HCT116 (cell line): ENCODE measurements around the gene THRA. TPM values are rescaled to one million over a fixed set of nuclear protein-coding genes. Genes with fewer than 3 reads are reported as not detected.

Experiments used
- ATAC-seq: fragments of 200-7000 bp; cut with Tn5 transposase; 2 replicates; pipeline ENCODE4 v1.9.1; 2020; ENCODE audit warnings: mild to moderate bottlenecking, moderate library complexity
- Bru-seq: library from RNA; stranded (reverse); fragments of 400-500 nt; gene quantifications from one replicate; lab custom pipeline; 2021; lab: Mats Ljungman, UMichigan
- BruChase-seq, 2 experiments: library from RNA; stranded (reverse); fragments of 400-500 nt; gene quantifications; one replicate each; lab custom pipeline; 2021; lab: Mats Ljungman, UMichigan
- BruUV-seq: library from RNA; stranded (reverse); fragments of 400-500 nt; replicated peaks from 2 replicates; lab custom pipeline; 2021; lab: Mats Ljungman, UMichigan
- CTCF ChIA-PET: fragments of 300-600 bp; sonication (Branson Sonifier 250); formaldehyde crosslinking; loops from one replicate; lab custom pipeline; 2021; ENCODE audit warnings: antibody characterized with exemption; lab: Charles Lee
- POLR2A ChIA-PET: fragments of 300-600, 350-600 bp; sonication (Branson Sonifier 250); formaldehyde crosslinking; loops from one replicate; lab custom pipeline; 2021; ENCODE audit warnings: antibody characterized with exemption; lab: Charles Lee
- RAD21 ChIA-PET, 2 experiments: fragments of 300-600 bp; sonication (Branson Sonifier 250); formaldehyde crosslinking; loops; one replicate each; lab custom pipeline; 2023; ENCODE audit warnings: low total read pairs in 2 of 2; ENCODE audit not compliant: uncharacterized antibody in 2 of 2, unreplicated experiment in 2 of 2, low non-redundant PET in 1 of 2; lab: Charles Lee
- DNase-seq: peaks from one replicate; pipeline ENCODE4 v3.0.0-alpha.2; 2010; ENCODE audit warnings: low read depth, low spot score
- H2AFZ ChIP-seq: fragments of 200-600 bp; shearing (Covaris generic), sonication (generic); 2 replicates; pipeline ENCODE4 v1.6.1; 2017; ENCODE audit warnings: low read depth, mixed run types, mixed read lengths, antibody characterized with exemption, low read length; ENCODE audit not compliant: poor library complexity, severe bottlenecking
- H3K27ac ChIP-seq: 2 replicates; pipeline ENCODE4 v1.5.1; 2012; ENCODE audit warnings: low read depth, low read length
- H3K27me3 ChIP-seq: fragments of 200-600 bp; sonication (generic); 2 replicates; pipeline ENCODE4 v1.6.1; 2016; ENCODE audit warnings: mixed run types, low read length, mixed read lengths; ENCODE audit not compliant: insufficient read depth
- H3K36me3 ChIP-seq, 2 experiments: fragments of 200-500 bp in 1 of 2; fragments of 200-600 bp in 1 of 2; sonication (Bioruptor generic) in 1 of 2; sonication (generic) in 1 of 2; 2 replicates each; pipeline versions ENCODE4 v1.5.1 to v1.6.1; 2014 to 2016; ENCODE audit warnings: low read length in 2 of 2, inconsistent platforms in 1 of 2, mixed read lengths in 1 of 2, mixed run types in 1 of 2; ENCODE audit not compliant: insufficient read depth in 2 of 2, control insufficient read depth in 1 of 2
- H3K4me1 ChIP-seq, 2 experiments: fragments of 200-600 bp in 1 of 2; sonication (generic) in 1 of 2; 2 replicates each; pipeline versions ENCODE4 v1.5.1 to v1.6.1; 2012 to 2017; ENCODE audit warnings: low read length in 2 of 2, inconsistent platforms in 1 of 2, mild to moderate bottlenecking in 1 of 2, mixed read lengths in 1 of 2, mixed run types in 1 of 2, moderate library complexity in 1 of 2; ENCODE audit not compliant: insufficient read depth in 2 of 2, control insufficient read depth in 1 of 2
- H3K4me2 ChIP-seq: fragments of 200-600 bp; sonication (generic); 2 replicates; pipeline ENCODE4 v1.6.1; 2017; ENCODE audit warnings: mixed run types, low read length, mixed read lengths
- H3K4me3 ChIP-seq, 2 experiments: fragments of 200-600 bp in 1 of 2; sonication (generic) in 1 of 2; replicated peaks in 1 of 2; 2 replicates each; pipeline ENCODE4 v1.5.1; 2011 to 2016; ENCODE audit warnings: low read length in 2 of 2, control low read depth in 1 of 2, low read depth in 1 of 2, mild to moderate bottlenecking in 1 of 2, mixed read lengths in 1 of 2, mixed run types in 1 of 2
- H3K79me2 ChIP-seq: fragments of 200-600 bp; sonication (generic); 2 replicates; pipeline ENCODE4 v1.6.1; 2017; ENCODE audit warnings: mild to moderate bottlenecking, mixed run types, low read length, moderate library complexity, mixed read lengths; ENCODE audit not compliant: insufficient read depth
- H3K9ac ChIP-seq: fragments of 200-600 bp; sonication (generic); 2 replicates; pipeline ENCODE4 v1.6.1; 2016; ENCODE audit warnings: low read length, mixed read lengths
- H3K9me2 ChIP-seq: fragments of 200-600 bp; sonication (generic), shearing (Covaris generic); 2 replicates; pipeline ENCODE4 v1.6.1; 2017; ENCODE audit warnings: mixed run types, mild to moderate bottlenecking, moderate library complexity; ENCODE audit not compliant: insufficient read depth
- H3K9me3 ChIP-seq, 2 experiments: fragments of 200-500 bp in 1 of 2; fragments of 200-600 bp in 1 of 2; sonication (Bioruptor generic) in 1 of 2; sonication (generic) in 1 of 2; 2 replicates each; pipeline ENCODE4 v1.6.1; 2014 to 2017; ENCODE audit warnings: low read length in 2 of 2, mixed read lengths in 2 of 2, inconsistent platforms in 1 of 2, low read depth in 1 of 2, mild to moderate bottlenecking in 1 of 2, mixed run types in 1 of 2, moderate library complexity in 1 of 2; ENCODE audit not compliant: control insufficient read depth in 1 of 2, insufficient read depth in 1 of 2
- H4K20me1 ChIP-seq: fragments of 200-600 bp; sonication (generic), shearing (Covaris generic); 2 replicates; pipeline ENCODE4 v1.6.1; 2017; ENCODE audit warnings: mixed run types, mild to moderate bottlenecking, moderate library complexity; ENCODE audit not compliant: insufficient read depth
- CBX3 ChIP-seq: IDR thresholded peaks from 2 replicates; pipeline ENCODE4 v1.6.1; 2012; ENCODE audit warnings: low read depth
- CEBPB ChIP-seq: IDR thresholded peaks from 2 replicates; pipeline ENCODE4 v1.6.1; 2012; ENCODE audit warnings: low read depth
- EGR1 ChIP-seq: IDR thresholded peaks from 2 replicates; pipeline ENCODE4 v1.6.1; 2012; ENCODE audit warnings: low read depth
- EZH2 ChIP-seq: fragments of 200-600 bp; sonication (generic); IDR thresholded peaks from 2 replicates; pipeline ENCODE4 v1.6.1; 2017; ENCODE audit warnings: antibody characterized with exemption, mixed run types
- EZH2phosphoT487 ChIP-seq: fragments of 200-600 bp; IDR thresholded peaks from 2 replicates; pipeline ENCODE4 v1.6.1; 2018; ENCODE audit warnings: antibody characterized with exemption, borderline replicate concordance
- JUND ChIP-seq: IDR thresholded peaks from 2 replicates; pipeline ENCODE4 v1.6.1; 2012
- POLR2A ChIP-seq: IDR thresholded peaks from 2 replicates; pipeline ENCODE4 v1.7.0; 2011; ENCODE audit warnings: borderline replicate concordance; ENCODE audit not compliant: insufficient read depth, insufficient read length; ENCODE audit errors: extremely low read depth
- POLR2AphosphoS5 ChIP-seq: IDR thresholded peaks from 2 replicates; pipeline ENCODE4 v1.6.1; 2011; ENCODE audit warnings: mild to moderate bottlenecking, low read depth, low read length, moderate library complexity
- YY1 ChIP-seq: IDR thresholded peaks from 2 replicates; pipeline ENCODE4 v1.6.1; 2011; ENCODE audit warnings: low read length, low read depth, moderate library complexity, mild to moderate bottlenecking; ENCODE audit not compliant: insufficient replicate concordance; ENCODE audit errors: extremely low read depth
- ZFX ChIP-seq: fragments of 450-650 bp; IDR thresholded peaks from 2 replicates; pipeline ENCODE4 v1.6.1; 2017
- ZNF274 ChIP-seq: fragments of 200-500 bp; sonication (Bioruptor generic); IDR thresholded peaks from 2 replicates; pipeline ENCODE4 v1.6.1; 2014; ENCODE audit warnings: mild to moderate bottlenecking, low read depth, low read length, inconsistent platforms
- intact Hi-C: fragments of 100-400 bp; cut with micrococcal nuclease; formaldehyde crosslinking; loops from 2 replicates; pipeline ENCODE4 v1.10.0; 2022
- long read RNA-seq: library from polyadenylated mRNA; unstranded; transcript quantifications from one replicate; pipeline ENCODE4 v2.0.0, GENCODE V29; 2021; ENCODE audit not compliant: unreplicated experiment
- polyA plus RNA-seq: library from polyadenylated mRNA; unstranded; fragments of >200 nt; gene quantifications from 2 replicates; pipeline ENCODE4 v1.2.1, GENCODE V29; 2012; ENCODE audit warnings: missing spikeins
- total RNA-seq: library from RNA; stranded (reverse); gene quantifications from one replicate; pipeline ENCODE4 v1.2.1, GENCODE V29; 2021; ENCODE audit not compliant: unreplicated experiment
- TF ChIP-seq, protein P1 (sequence below): IDR thresholded peaks from 2 replicates; pipeline ENCODE4 v1.6.1; 2012

Gene THRA
- 23.3 TPM for total RNA-seq
- polyA plus RNA-seq, result 20.3 and 21.1 TPM in 2 replicates
- Bru-seq, nascent RNA, result percentile 45 among the genes with signal in this experiment
- percentile 49 among the genes with signal in this experiment for BruChase-seq, experiment 1, labeled RNA remaining after a 6-hour chase
- percentile 52 among the genes with signal in this experiment for BruChase-seq, experiment 2, labeled RNA remaining after a 2-hour chase
- long read RNA-seq, transcript THRA-201 (10 exons, 2,538 nt), result major isoform, 8 of 27 reads
- long read RNA-seq, partial matches to known transcripts, result 6 of 27 reads
- long read RNA-seq, other reads (novel, unspliced or antisense), result 12 of 27 reads

DNA sequence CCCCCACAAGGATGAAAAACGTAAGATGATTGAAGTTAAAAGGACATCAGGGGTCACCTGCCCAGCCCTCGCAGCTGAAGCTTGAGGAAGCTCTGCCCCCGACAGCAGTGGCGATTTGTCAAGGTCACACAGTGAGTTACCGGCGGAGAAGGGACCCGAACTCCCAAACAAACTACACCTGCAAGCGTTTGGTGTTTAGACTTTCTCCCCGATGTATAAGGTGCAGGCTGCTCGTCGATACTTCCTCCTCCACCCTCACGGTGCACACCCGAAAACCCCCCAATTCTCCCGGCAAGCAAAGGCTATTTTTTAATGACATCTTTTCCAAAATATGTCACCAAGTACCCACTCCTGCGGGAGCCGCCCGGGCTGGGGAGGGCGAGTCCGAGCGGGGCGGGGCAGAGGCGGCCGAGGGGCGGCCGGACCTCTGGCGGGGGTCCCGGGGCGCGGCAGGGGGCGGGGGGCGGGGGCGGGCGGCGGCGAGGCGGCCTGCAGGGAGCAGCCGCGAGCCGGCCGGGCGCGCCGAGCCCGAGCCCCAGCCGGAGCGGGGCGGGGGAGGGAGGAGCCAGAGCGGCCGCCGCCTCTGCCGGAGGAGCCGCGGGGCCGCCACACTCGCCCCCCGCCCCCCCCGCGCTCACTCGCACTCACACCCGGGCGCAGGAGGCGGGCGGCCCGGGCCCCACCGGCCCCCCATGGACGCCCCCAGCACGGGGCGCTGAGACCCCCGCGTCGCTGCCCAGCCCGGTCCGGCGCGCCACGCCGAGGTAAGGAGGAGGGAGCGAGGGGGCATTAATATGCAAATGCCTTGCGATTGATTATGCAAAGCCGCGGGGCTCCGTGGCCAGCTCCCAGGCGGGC is at the start of gene THRA:
Gene THRA (plus strand): TSS at position 637 of the 858 bp plus-strand sequence. CDS start 11,524 bp downstream, outside the sequence.
- peak within 1 kb of the TSS; percentile 82 for H3K9ac ChIP-seq
- H3K4me3 ChIP-seq, result peak within 1 kb of the TSS; percentile 81 to 92
- no peaks in the 10 kb centered on the region for H4K20me1 ChIP-seq
- intact Hi-C loops, result no loop called here
- H3K4me2 ChIP-seq, result peak within 1 kb of the TSS; percentile 96
- no TSS peak for BruUV-seq
- no peaks in the 10 kb centered on the region for H3K27me3 ChIP-seq
- H3K79me2 ChIP-seq, result no peaks in the 10 kb centered on the region
- peak within 1 kb of the TSS; percentile 88 for H3K27ac ChIP-seq
- ATAC-seq (peak; percentile 88), DNase-seq (no peak)
- peak within 1 kb of the TSS; percentile 78 for H2AFZ ChIP-seq
- no peaks in the 10 kb centered on the region for H3K36me3 ChIP-seq
- CTCF ChIA-PET, result interaction anchor here (0.6 to 1.0 kb wide), 2 partner anchors 13 to 37 kb away, joined by 3 to 7 read pairs; no protein-coding TSS in a partner anchor
- no peaks in the 10 kb centered on the region for H3K9me3 ChIP-seq
- RAD21 ChIA-PET, result interaction anchor here in 1 of 2 experiments (0.9 kb wide), 1 partner anchor 49 kb away, joined by 3 read pairs; no protein-coding TSS in a partner anchor
- TF ChIP-seq POLR2AphosphoS5, result peak; percentile 32; the same call in 1 of the 2 replicates
- TF ChIP-seq YY1, result no peak
- H3K9me2 ChIP-seq, result no peaks in the 10 kb centered on the region
- peaks cover 27 to 37% of the 10 kb centered on the region in 2 experiments for H3K4me1 ChIP-seq
- POLR2A ChIA-PET, result interaction anchor here (0.9 to 1.9 kb wide), 2 partner anchors 9 to 37 kb away, joined by 5 to 6 read pairs; partner anchors contain the start of gene NR1D1

- H2AFZ ChIP-seq, result no peak overlapping the region
- intact Hi-C loops, result loop anchor here (5.0 kb wide), 2 partner anchors 278 to 343 kb away; no protein-coding TSS in a partner anchor
- no peaks in the 10 kb centered on the region for H3K9me2 ChIP-seq
- no TSS peak for BruUV-seq
- no peaks in the 10 kb centered on the region; a peak in 1 of 4 replicates for H3K36me3 ChIP-seq
- no peaks in the 10 kb centered on the region for H3K27me3 ChIP-seq
- ATAC-seq (no peak), DNase-seq (no peak)
- H3K79me2 ChIP-seq, result no peaks in the 10 kb centered on the region
- H3K9me3 ChIP-seq, result no peaks in the 10 kb centered on the region
- TF ChIP-seq EZH2phosphoT487 (no peak), POLR2A (no peak), ZNF274 (no peak), EZH2 (no peak), JUND (no peak), CBX3 (no peak), CEBPB (no peak), POLR2AphosphoS5 (no peak), ZFX (no peak), EGR1 (no peak)
- TF ChIP-seq, protein P1, sequence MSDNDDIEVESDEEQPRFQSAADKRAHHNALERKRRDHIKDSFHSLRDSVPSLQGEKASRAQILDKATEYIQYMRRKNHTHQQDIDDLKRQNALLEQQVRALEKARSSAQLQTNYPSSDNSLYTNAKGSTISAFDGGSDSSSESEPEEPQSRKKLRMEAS, result no peak
- H4K20me1 ChIP-seq, result no peaks in the 10 kb centered on the region
- no peak overlapping the region for H3K4me2 ChIP-seq
- POLR2A ChIA-PET, result no interaction called here
- RAD21 ChIA-PET, result no interaction called here
- peaks cover 0 to 7% of the 10 kb centered on the region in 2 experiments; a peak in 2 of 4 replicates for H3K4me1 ChIP-seq
- H3K4me3 ChIP-seq, result no peak overlapping the region
- H3K9ac ChIP-seq, result no peak overlapping the region
- H3K27ac ChIP-seq, result no peak overlapping the region
- CTCF ChIA-PET, result interaction anchor here (1.0 to 2.0 kb wide), 4 partner anchors 21 to 154 kb away, joined by 3 to 8 read pairs (median 4); partner anchors contain the start of gene NR1D1
Observed at GRCh38 chr17:40014375-40014980, 48.3 kb upstream of the THRA start.
